Endothelial cell (in vitro differentiated cells): Measurements from ENCODE around the gene CDKL1. TPM values are rescaled to one million over a fixed set of nuclear protein-coding genes. Genes with fewer than 3 reads are reported as not detected.

Experiments
- DNase-seq: peaks from one replicate; pipeline ENCODE4 v3.0.0; 2021; ENCODE audit warnings: low spot score
- H3K27ac Mint-ChIP-seq: one replicate; pipeline ENCODE4 v1.8.0; 2021; ENCODE audit warnings: mixed read lengths, inconsistent platforms; ENCODE audit not compliant: unreplicated experiment
- H3K27me3 Mint-ChIP-seq: one replicate; pipeline ENCODE4 v1.8.0; 2021; ENCODE audit warnings: mild to moderate bottlenecking, moderate library complexity, mixed read lengths, inconsistent platforms; ENCODE audit not compliant: unreplicated experiment
- H3K36me3 Mint-ChIP-seq: one replicate; pipeline ENCODE4 v1.8.0; 2021; ENCODE audit warnings: mild to moderate bottlenecking, low read depth, mixed read lengths, inconsistent platforms; ENCODE audit not compliant: unreplicated experiment
- H3K4me1 Mint-ChIP-seq: one replicate; pipeline ENCODE4 v1.8.0; 2021; ENCODE audit warnings: mild to moderate bottlenecking, mixed read lengths, inconsistent platforms; ENCODE audit not compliant: unreplicated experiment
- H3K4me3 Mint-ChIP-seq: one replicate; pipeline ENCODE4 v1.8.0; 2021; ENCODE audit warnings: mild to moderate bottlenecking, mixed read lengths, inconsistent platforms; ENCODE audit not compliant: unreplicated experiment
- H3K9me3 Mint-ChIP-seq: one replicate; pipeline ENCODE4 v1.8.0; 2021; ENCODE audit warnings: mixed read lengths, inconsistent platforms; ENCODE audit not compliant: unreplicated experiment
- CTCF ChIP-seq: fragments of 200-600 bp; sonication (generic); IDR thresholded peaks from one replicate; pipeline ENCODE4 v1.5.0; 2021; ENCODE audit warnings: antibody characterized with exemption; ENCODE audit not compliant: unreplicated experiment
- total RNA-seq: library from RNA; stranded (reverse); fragmentation: NEBNext Ultra II Directional; extraction: Animal tissue kit (Norgen Biotek cat#: 25700); gene quantifications from one replicate; pipeline ENCODE4 v1.2.1, GENCODE V29; 2021; ENCODE audit not compliant: unreplicated experiment

Gene CDKL1
- total RNA-seq, 1 donor from 2014 or later = 19.0 TPM

- Mint-ChIP-seq H3K27ac (no peak overlapping the region), H3K36me3 (no peaks in the 10 kb centered on the region), H3K4me1 (peaks cover 28% of the 10 kb centered on the region), H3K4me3 (no peak overlapping the region), H3K27me3 (no peaks in the 10 kb centered on the region), H3K9me3 (no peaks in the 10 kb centered on the region)
- no peak for TF ChIP-seq CTCF
- no peak for DNase-seq
Measured at GRCh38 chr14:50353126-50353525, 43.6 kb downstream of the CDKL1 start.

DNA sequence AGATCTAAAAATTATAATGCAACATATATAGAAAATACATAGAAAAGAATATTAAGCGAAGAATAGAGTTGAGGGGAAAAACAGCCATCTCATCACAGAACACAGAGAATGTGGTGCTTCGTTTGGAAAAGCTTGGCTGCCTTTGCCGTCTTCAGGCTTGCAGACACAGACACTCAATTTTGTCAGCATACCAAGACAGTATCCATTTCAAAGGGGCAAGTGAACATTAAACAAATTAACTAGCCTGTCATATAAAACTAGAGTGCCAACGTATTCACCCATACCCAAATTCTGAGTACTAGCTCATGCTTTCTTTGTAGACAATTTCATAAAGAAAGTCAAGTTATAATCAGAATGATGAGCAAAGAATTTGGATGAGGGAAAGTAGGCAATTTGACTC is 44.1 kb downstream of the CDKL1 start:
- Mint-ChIP-seq H3K27me3 (no peaks in the 10 kb centered on the region), H3K4me3 (no peak overlapping the region), H3K36me3 (no peaks in the 10 kb centered on the region), H3K27ac (no peak overlapping the region), H3K9me3 (no peaks in the 10 kb centered on the region), H3K4me1 (peaks cover 32% of the 10 kb centered on the region)
- TF ChIP-seq CTCF = no peak
- DNase-seq = no peak

DNA sequence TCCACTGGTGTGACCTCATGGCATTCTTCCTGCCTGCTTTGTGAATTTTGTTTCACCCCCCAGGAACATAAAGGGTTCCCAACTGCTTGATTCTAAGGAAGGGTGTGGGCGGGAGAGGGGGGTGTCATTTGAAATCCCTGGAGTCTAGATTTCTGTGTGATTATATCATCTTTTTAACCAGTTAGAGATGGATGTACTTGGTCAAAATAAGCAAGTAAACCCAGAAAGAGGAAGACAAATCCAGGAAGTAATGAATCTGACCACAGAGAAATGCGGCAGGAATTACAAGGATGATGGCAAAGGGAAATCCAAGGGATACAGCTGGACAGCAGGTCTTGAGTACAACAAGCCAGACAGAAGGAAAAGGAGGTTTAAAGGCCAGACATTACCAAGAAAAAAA is 45.7 kb downstream of the CDKL1 start:
- no peak for DNase-seq
- Mint-ChIP-seq H3K27ac (peak overlapping the region; percentile 88), H3K27me3 (no peaks in the 10 kb centered on the region), H3K4me1 (peaks cover 43% of the 10 kb centered on the region), H3K9me3 (no peaks in the 10 kb centered on the region), H3K36me3 (no peaks in the 10 kb centered on the region), H3K4me3 (no peak overlapping the region)
- TF ChIP-seq CTCF = no peak

DNA sequence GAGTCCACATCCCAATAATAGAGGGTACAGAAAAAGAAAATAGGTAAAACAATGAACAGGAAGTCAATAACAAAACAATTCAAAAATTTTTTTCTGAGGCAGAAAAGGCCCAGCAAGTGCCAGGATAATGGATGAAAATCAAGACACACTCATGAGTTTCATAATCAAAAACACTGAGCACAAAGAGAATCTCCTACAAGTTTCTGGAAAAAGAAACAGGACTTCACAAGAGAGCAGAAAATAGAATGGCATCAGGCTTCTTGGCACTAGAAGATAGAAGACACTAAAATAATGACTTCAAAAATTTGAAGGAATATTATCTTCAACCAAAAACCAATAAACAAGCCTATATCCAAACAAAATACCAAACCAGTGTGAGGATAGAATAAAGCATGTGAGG is 47.7 kb downstream of the CDKL1 start:
- Mint-ChIP-seq H3K4me3 (peak overlapping the region; percentile 3), H3K9me3 (no peaks in the 10 kb centered on the region), H3K4me1 (peaks cover 54% of the 10 kb centered on the region), H3K27me3 (peaks cover 4% of the 10 kb centered on the region), H3K36me3 (no peaks in the 10 kb centered on the region), H3K27ac (peak overlapping the region; percentile 27)
- DNase-seq = no peak
- TF ChIP-seq CTCF = no peak

DNA sequence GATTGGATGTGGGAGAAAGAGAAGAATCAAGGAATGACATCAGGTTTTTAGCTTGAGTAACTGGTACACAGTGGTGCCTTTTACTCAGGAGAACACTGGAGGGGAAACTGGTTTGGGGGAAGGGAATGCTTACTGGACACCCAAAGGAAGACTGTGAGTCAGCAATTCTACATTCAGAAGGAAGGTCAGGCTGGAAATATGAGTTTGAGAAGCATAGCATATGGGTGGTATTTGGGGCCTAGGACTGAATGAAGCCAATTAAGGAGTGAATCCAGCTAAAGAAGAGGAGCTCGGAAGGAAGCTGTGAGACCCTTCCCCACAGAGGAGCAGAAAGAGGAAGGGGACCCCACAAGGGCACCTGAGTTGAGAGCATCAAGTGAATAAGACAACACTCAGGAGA is 49.2 kb downstream of the CDKL1 start:
- no peaks in the 10 kb centered on the region for H3K36me3 Mint-ChIP-seq
- no peak for DNase-seq
- H3K9me3 Mint-ChIP-seq = no peaks in the 10 kb centered on the region
- TF ChIP-seq CTCF = no peak
- peak overlapping the region; percentile 62 for H3K27ac Mint-ChIP-seq
- peaks cover 67% of the 10 kb centered on the region for H3K4me1 Mint-ChIP-seq
- peaks cover 4% of the 10 kb centered on the region for H3K27me3 Mint-ChIP-seq
- peak overlapping the region; percentile 6 for H3K4me3 Mint-ChIP-seq
